Muscle of leg (tissue), 11 donors: ENCODE data around the gene TMED10. TPM values are rescaled to one million over a fixed set of nuclear protein-coding genes. Genes with fewer than 3 reads are reported as not detected.
"Not testable (repeated sequence)": the region's sequence is repeated elsewhere in the genome, so short reads cannot be mapped to it uniquely, and the experiment has no call there.

Experiments
- DNase-seq: peaks from one replicate; pipeline ENCODE4 v3.0.0; 2013
- H3K27ac ChIP-seq: one replicate; pipeline ENCODE4 v1.5.1; 2013; ENCODE audit warnings: mild to moderate bottlenecking, low read length, control low read depth
- H3K27me3 ChIP-seq: one replicate; pipeline ENCODE4 v1.6.1; 2013; ENCODE audit warnings: low read length; ENCODE audit not compliant: control insufficient read depth, insufficient read depth
- H3K36me3 ChIP-seq: one replicate; pipeline ENCODE4 v1.6.1; 2013; ENCODE audit warnings: low read length; ENCODE audit not compliant: control insufficient read depth, insufficient read depth
- H3K4me1 ChIP-seq: one replicate; pipeline ENCODE4 v1.6.1; 2013; ENCODE audit warnings: low read length; ENCODE audit not compliant: control insufficient read depth, insufficient read depth
- H3K4me3 ChIP-seq: one replicate; pipeline ENCODE4 v1.5.1; 2013; ENCODE audit warnings: low read length, control low read depth
- H3K9me3 ChIP-seq: replicated peaks from 2 replicates; pipeline ENCODE4 v1.6.1; 2013; ENCODE audit warnings: low read depth, low read length; ENCODE audit not compliant: control insufficient read depth
- WGBS: methylation state at CpG from one replicate; pipeline ENCODE4 v1.1.5; 2013; ENCODE audit warnings: missing lambda C conversion rate; ENCODE audit not compliant: insufficient coverage; 5-methylcytosine and 5-hydroxymethylcytosine counted together
- polyA plus RNA-seq, 8 donors: library from polyadenylated mRNA; unstranded; fragments of 120-200 nt; gene quantifications; one replicate each; pipeline versions ENCODE4 v1.2.1 to v1.2.3, GENCODE V29; 2013; ENCODE audit warnings: inconsistent platforms in 1 of 8, low replicate concordance in 1 of 8; ENCODE audit not compliant: insufficient read length in 8 of 8, insufficient read depth in 1 of 8
- total RNA-seq: library from RNA; stranded (reverse); fragments of 120-200 nt; gene quantifications from one replicate; pipeline ENCODE4 v1.2.4, GENCODE V29; 2013

Gene TMED10
- total and polyA plus RNA-seq, 9 donors, result 100 to 180 (median 123) TPM

GRCh38 chr14:75138492-75138891, 37.9 kb downstream of the TMED10 start:
- H3K27me3 ChIP-seq, result no peaks in the 10 kb centered on the region
- peaks cover 2% of the 10 kb centered on the region for H3K9me3 ChIP-seq
- peak; percentile 44 for DNase-seq
- H3K4me3 ChIP-seq, result no peak overlapping the region
- H3K4me1 ChIP-seq, result no peaks in the 10 kb centered on the region
- H3K36me3 ChIP-seq, result peaks cover 15% of the 10 kb centered on the region
- WGBS, result no CpG with 5 or more reads among the region's 1 CpG
- peak overlapping the region; percentile 37 for H3K27ac ChIP-seq

DNA sequence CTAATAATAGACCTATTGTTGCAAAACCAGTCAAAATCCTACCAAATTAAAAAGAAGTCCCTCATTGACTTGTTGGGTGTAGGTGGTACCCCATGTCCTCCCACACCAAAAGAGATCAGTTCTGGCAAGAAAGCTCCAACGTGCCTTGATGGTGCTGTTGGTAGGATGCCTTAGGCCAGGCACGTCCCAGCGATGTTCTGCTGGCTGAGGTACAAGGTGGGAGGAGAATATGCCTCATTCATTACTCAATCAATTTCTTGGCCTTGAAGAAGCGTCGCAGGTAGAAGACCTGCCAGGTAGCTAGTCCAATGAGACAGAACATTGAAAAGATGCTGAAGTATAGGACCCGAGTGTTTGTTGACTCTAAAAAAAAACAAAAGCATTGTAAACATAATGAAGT, 41.8 kb downstream of the TMED10 start:
- no peaks in the 10 kb centered on the region for H3K27me3 ChIP-seq
- H3K36me3 ChIP-seq, result peaks cover 22% of the 10 kb centered on the region
- DNase-seq, result no peak
- no peak overlapping the region for H3K27ac ChIP-seq
- peaks cover 2% of the 10 kb centered on the region for H3K9me3 ChIP-seq
- WGBS, result no CpG with 5 or more reads among the region's 6 CpGs
- no peak overlapping the region for H3K4me3 ChIP-seq
- no peaks in the 10 kb centered on the region for H3K4me1 ChIP-seq

- DNase-seq, result no peak
- no peaks in the 10 kb centered on the region for H3K27me3 ChIP-seq
- H3K4me3 ChIP-seq, result no peak overlapping the region
- peaks cover 22% of the 10 kb centered on the region for H3K36me3 ChIP-seq
- peaks cover 2% of the 10 kb centered on the region for H3K9me3 ChIP-seq
- H3K4me1 ChIP-seq, result no peaks in the 10 kb centered on the region
- WGBS, result no CpG with 5 or more reads among the region's 2 CpGs
- no peak overlapping the region for H3K27ac ChIP-seq
Observed at GRCh38 chr14:75133597-75133996, 42.8 kb downstream of the TMED10 start.

DNA sequence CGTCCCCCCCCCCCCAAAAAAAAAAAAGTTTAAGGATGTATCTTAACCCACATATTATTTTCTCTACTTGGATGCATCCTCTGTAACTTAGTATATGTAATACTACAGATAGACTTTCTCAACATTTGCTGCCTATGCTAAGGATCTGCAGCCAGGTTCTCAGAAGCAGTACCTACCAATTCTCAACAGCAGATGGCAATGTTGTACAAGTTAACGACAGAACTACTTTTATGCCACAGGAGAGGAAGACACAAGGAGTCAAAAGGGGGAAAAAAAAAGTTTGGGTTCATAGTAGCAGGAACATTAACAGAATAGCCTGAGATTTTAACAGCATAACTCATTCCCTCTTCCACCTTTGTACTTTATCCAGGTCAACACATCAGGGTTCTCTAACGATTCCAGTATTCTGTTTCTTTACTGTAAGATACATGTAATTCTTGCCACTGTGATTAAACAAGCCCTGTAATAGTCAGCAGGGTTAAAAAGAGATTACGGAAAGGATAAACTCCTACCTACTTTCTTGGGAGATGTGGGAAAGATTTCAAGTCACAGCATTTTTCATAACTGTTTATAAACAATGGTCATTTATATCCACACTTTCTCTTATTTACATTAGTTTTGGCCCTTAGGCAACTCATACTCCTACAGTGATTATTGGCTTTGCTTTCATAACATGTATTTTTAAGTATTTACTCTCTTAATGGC, 43.9 kb downstream of the TMED10 start:
- Histone ChIP-seq H3K27ac (no peak overlapping the region), H3K4me3 (no peak overlapping the region)
- no CpG with 5 or more reads among the region's 4 CpGs for WGBS

GRCh38 chr14:75128596-75128990, 47.8 kb downstream of the TMED10 start:
- no peak for DNase-seq
- H3K9me3 ChIP-seq, result peaks cover 1% of the 10 kb centered on the region
- H3K4me3 ChIP-seq, result no peak overlapping the region
- WGBS, result 89% methylated on average over 1 of the region's 5 CpGs
- H3K27me3 ChIP-seq, result no peaks in the 10 kb centered on the region
- H3K36me3 ChIP-seq, result peaks cover 9% of the 10 kb centered on the region
- H3K4me1 ChIP-seq, result peaks cover 16% of the 10 kb centered on the region
- H3K27ac ChIP-seq, result no peak overlapping the region

More for the DNA sequence above, 43.9 kb downstream of the TMED10 start:
- peaks cover 7% of the 10 kb centered on the region for H3K4me1 ChIP-seq
- DNase-seq, result peak; percentile 87
- no peaks in the 10 kb centered on the region for H3K27me3 ChIP-seq
- H3K9me3 ChIP-seq, result peaks cover 2% of the 10 kb centered on the region
- peaks cover 22% of the 10 kb centered on the region for H3K36me3 ChIP-seq

DNA sequence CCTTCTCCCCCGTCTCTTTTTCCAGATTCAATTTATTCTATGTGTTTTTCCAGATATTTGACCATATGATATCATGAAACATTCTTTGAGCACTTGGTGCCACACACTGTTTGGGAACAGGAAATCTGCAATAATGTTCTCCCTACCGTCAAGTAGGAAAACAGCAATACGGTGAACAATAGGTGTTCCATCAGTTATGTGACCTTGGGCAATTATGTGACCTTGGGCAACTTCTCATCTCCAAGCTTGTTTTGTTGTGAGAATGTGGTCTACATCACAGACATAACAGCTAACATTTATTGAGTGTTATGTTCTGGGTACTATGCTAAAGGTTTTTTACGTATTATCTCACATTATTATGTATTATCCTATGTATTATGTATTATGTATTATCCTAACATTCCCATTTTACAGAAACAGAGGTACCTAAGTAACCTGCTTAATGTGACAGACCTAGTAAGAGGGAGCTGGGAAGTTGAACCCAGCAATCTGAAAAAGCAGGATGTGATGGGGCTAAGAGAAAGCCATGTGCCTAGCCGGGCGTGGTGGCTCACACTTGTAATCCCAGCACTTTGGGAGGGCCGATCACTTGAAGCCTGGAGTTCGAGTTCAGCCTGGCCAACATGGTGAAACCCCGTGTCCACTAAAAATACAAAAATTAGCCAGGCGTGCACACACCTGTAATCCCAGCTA, 48.4 kb downstream of the TMED10 start:
- H3K36me3 ChIP-seq, result peaks cover 5% of the 10 kb centered on the region
- H3K4me1 ChIP-seq, result peaks cover 16% of the 10 kb centered on the region
- WGBS, result 90% methylated on average over 6 of the region's 10 CpGs
- peak overlapping the region; percentile 94 for H3K27ac ChIP-seq
- H3K9me3 ChIP-seq, result no peaks in the 10 kb centered on the region
- H3K27me3 ChIP-seq, result no peaks in the 10 kb centered on the region
- H3K4me3 ChIP-seq, result peak overlapping the region; percentile 94
- DNase-seq, result no peak

DNA sequence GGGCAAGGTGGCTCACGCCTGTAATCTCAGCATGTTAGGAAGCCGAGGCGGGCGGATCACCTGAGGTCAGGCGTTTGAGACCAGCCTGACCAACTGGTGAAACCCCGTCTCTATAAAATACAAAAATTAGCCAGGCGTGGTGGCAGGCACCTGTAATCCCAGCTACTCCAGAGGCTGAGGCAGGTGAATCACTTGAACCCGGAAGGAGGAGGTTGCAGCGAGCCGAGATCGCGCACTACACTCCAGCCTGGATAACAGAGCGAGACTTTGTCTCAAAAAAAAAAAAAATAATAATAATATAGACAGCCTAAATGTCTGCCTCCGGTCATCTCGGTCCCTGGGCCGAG, 49.0 kb downstream of the TMED10 start:
- H3K4me1 ChIP-seq, result peaks cover 16% of the 10 kb centered on the region
- not testable (repeated sequence) for DNase-seq
- WGBS, result 43% methylated on average over 6 of the region's 16 CpGs

DNA sequence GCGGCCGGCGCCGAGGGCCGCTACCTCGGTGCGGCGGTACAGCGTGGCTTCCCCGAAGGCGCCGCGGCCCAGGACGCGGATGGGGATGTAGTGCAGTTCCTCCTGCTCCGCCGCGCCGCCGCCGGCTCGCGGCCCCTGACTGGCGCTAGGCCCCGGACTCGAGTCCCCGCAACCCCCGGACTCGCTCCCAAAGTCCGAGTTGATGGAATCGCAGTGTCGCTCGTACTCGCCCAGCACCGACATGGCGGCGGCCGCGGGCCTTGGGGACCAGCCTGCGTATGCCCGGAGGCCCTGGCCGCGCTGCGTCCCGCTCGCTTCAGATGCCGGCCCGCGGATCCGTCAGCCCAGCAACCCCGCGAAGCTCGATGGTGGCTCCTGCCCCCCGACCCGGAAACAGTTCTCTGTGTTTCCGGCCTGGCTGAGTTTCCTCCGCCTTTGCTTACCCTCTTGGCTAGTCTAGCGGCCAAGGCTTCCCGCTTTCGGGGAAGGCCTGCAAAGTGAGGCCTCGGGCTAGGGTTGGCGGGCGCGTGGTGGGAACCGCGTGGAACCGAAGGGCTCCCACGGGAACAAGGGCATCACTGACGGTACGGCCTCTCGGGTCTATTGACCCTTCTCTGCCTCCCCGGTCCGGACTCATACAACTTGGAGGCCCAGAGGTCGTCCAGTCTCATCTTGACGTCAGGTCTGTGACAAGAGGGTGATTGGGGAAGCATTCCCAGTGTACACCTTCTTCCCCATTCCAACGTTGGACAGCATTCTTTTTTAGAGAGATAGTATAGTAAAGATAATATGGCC, 49.5 kb downstream of the TMED10 start, which contains the start of gene NEK9:
Gene NEK9, minus strand, starts transcription at position 370 of the 795 bp plus-strand sequence. Its CDS starts 127 bp downstream, at position 243.
- WGBS, result under 1% methylated on average over 68 of the region's 76 CpGs
- peak within 1 kb of the TSS; percentile 94 for H3K4me3 ChIP-seq
- no peaks in the 10 kb centered on the region for H3K27me3 ChIP-seq
- peaks cover 9% of the 10 kb centered on the region for H3K36me3 ChIP-seq
- H3K9me3 ChIP-seq, result no peaks in the 10 kb centered on the region
- DNase-seq, result peak; percentile 97
- peak within 1 kb of the TSS; percentile 94 for H3K27ac ChIP-seq
- peaks cover 16% of the 10 kb centered on the region for H3K4me1 ChIP-seq

More for the DNA sequence above, 49.0 kb downstream of the TMED10 start:
- not testable (repeated sequence) for H3K27me3 ChIP-seq, H3K36me3 ChIP-seq, H3K9me3 ChIP-seq
- Histone ChIP-seq H3K27ac (peak overlapping the region; percentile 94), H3K4me3 (peak overlapping the region; percentile 94)

DNA sequence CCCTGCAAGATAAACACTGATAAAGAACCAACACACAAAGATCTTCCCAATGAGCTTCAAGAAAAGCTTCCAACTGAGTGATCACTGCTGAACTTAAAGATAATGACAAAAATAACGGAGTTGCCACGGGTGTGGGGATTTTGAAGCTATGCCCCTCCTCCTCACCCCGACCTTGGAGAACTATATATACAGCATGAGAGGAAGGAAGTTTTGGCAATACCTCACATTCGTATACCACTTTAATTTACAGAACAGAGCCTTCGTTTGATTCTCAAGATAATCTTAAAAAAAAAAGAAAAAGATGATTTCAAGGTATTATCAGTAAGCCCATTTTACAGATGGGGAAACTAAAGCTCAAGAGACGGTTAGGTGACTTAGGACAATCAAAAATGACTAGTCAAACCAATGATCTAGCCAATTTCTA, 50.3 kb downstream of the TMED10 start:
- H3K27me3 ChIP-seq, result no peaks in the 10 kb centered on the region
- H3K4me3 ChIP-seq, result peak overlapping the region; percentile 94
- no peaks in the 10 kb centered on the region for H3K9me3 ChIP-seq
- peak overlapping the region; percentile 94 for H3K27ac ChIP-seq
- DNase-seq, result no peak
- H3K36me3 ChIP-seq, result peaks cover 13% of the 10 kb centered on the region
- no CpG with 5 or more reads among the region's 6 CpGs for WGBS
- H3K4me1 ChIP-seq, result peaks cover 16% of the 10 kb centered on the region

DNA sequence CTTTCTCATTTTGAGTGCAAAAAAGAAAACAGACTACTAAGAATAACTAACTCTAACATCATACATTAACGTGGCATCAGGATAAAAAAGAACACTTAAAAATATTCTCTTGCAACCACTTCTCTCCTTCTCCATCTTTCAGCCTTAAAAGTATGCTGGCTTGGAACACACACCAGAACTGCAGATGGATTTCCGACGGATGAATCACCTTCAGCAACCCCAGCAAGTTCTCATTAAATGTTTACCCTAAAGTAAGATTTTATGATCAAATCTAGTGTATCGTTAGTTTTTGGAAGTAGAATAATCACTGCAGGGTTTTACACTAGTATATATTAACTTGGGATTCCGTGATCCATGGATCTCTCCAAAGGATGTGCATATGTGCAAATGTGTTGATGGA, 50.8 kb downstream of the TMED10 start:
- no CpG with 5 or more reads among the region's 5 CpGs for WGBS
- Histone ChIP-seq H3K36me3 (peaks cover 11% of the 10 kb centered on the region), H3K4me3 (peak overlapping the region; percentile 94), H3K27ac (no peak overlapping the region), H3K9me3 (no peaks in the 10 kb centered on the region), H3K27me3 (no peaks in the 10 kb centered on the region), H3K4me1 (peaks cover 16% of the 10 kb centered on the region)
- DNase-seq, result no peak
